PC-9 (cell line): ENCODE measurements around the gene AP1G2. TPM values are rescaled to one million over a fixed set of nuclear protein-coding genes. Genes with fewer than 3 reads are reported as not detected.
A peak's percentile ranks its signal among the peaks of the same experiment; 100 is the strongest.

ENCODE experiments used
- BruUV-seq: library from RNA; stranded (reverse); fragments of 400-500 nt; replicated peaks from 2 replicates; lab custom pipeline; 2021; lab: Mats Ljungman, UMichigan
- CTCF ChIA-PET: fragments of 300-600 bp; sonication (Branson Sonifier 250); formaldehyde crosslinking; loops from one replicate; lab custom pipeline; 2022; ENCODE audit warnings: antibody characterized with exemption; lab: Charles Lee
- POLR2A ChIA-PET: fragments of 300-600 bp; sonication (Branson Sonifier 250); formaldehyde crosslinking; loops from one replicate; lab custom pipeline; 2022; ENCODE audit warnings: antibody characterized with exemption; ENCODE audit not compliant: unreplicated experiment; lab: Charles Lee
- DNase-seq, 2 experiments: peaks; one replicate each; pipeline versions ENCODE4 v3.0.0 to v3.0.0-alpha.2; 2015 to 2022; ENCODE audit warnings: mixed read lengths in 1 of 2
- H2AFZ ChIP-seq: fragments of 200-600 bp; sonication (generic); 2 replicates; pipeline ENCODE4 v1.8.1; 2017; ENCODE audit warnings: antibody characterized with exemption
- H3F3A ChIP-seq: fragments of 200-600 bp; sonication (generic); 2 replicates; pipeline ENCODE4 v1.8.1; 2017; ENCODE audit warnings: antibody characterized with exemption, mild to moderate bottlenecking, low read depth; ENCODE audit not compliant: insufficient read depth
- H3K27ac ChIP-seq: fragments of 200-600 bp; sonication (generic); 2 replicates; pipeline ENCODE4 v1.6.1; 2016; ENCODE audit warnings: mixed run types
- H3K27me3 ChIP-seq: fragments of 200-600 bp; sonication (generic); 2 replicates; pipeline ENCODE4 v1.6.1; 2016; ENCODE audit warnings: low read depth, mixed run types; ENCODE audit not compliant: insufficient read depth
- H3K36me3 ChIP-seq: fragments of 200-600 bp; sonication (generic); 2 replicates; pipeline ENCODE4 v1.6.1; 2016; ENCODE audit warnings: low read depth, mixed run types
- H3K4me1 ChIP-seq: fragments of 200-600 bp; sonication (generic); replicated peaks from 2 replicates; pipeline ENCODE4 v1.6.1; 2016; ENCODE audit warnings: mixed run types; ENCODE audit not compliant: insufficient read depth
- H3K4me2 ChIP-seq: fragments of 200-600 bp; sonication (generic); 2 replicates; pipeline ENCODE4 v1.6.1; 2017; ENCODE audit warnings: mixed run types
- H3K4me3 ChIP-seq: fragments of 200-600 bp; sonication (generic); 2 replicates; pipeline ENCODE4 v1.6.1; 2016; ENCODE audit warnings: mixed run types
- H3K79me2 ChIP-seq: fragments of 200-600 bp; sonication (generic); 2 replicates; pipeline ENCODE4 v1.6.1; 2017; ENCODE audit warnings: low read depth, mixed run types
- H3K9me2 ChIP-seq: fragments of 200-600 bp; sonication (generic); 2 replicates; pipeline ENCODE4 v1.8.1; 2017; ENCODE audit warnings: mild to moderate bottlenecking; ENCODE audit not compliant: insufficient read depth
- H3K9me3 ChIP-seq: fragments of 200-600 bp; sonication (generic); 2 replicates; pipeline ENCODE4 v1.8.1; 2016; ENCODE audit warnings: low read depth; ENCODE audit not compliant: insufficient read depth
- H4K20me1 ChIP-seq: fragments of 200-600 bp; sonication (generic); 2 replicates; pipeline ENCODE4 v1.8.1; 2017; ENCODE audit not compliant: insufficient read depth
- CTCF ChIP-seq: fragments of 200-600 bp; sonication (generic); conservative IDR thresholded peaks from 2 replicates; pipeline ENCODE4 v1.6.1; 2017; ENCODE audit warnings: mixed run types, antibody characterized with exemption, mild to moderate bottlenecking, moderate library complexity
- EZH2 ChIP-seq: fragments of 200-600 bp; sonication (generic); IDR thresholded peaks from 2 replicates; pipeline ENCODE4 v1.8.0; 2017; ENCODE audit warnings: antibody characterized with exemption, low read depth
- intact Hi-C: fragments of 100-400 bp; cut with micrococcal nuclease; formaldehyde crosslinking; loops from one replicate; pipeline ENCODE4 v1.10.0; 2022; ENCODE audit not compliant: unreplicated experiment
- total RNA-seq: library from RNA; stranded (reverse); gene quantifications from 2 replicates; pipeline ENCODE4 v1.2.3, GENCODE V29; 2021

AP1G2 gene
- total RNA-seq, 1 experiment from 2014 or later = 128 TPM

- H4K20me1 ChIP-seq = no peaks in the 10 kb centered on the region
- H3K4me2 ChIP-seq = peak overlapping the region; percentile 91
- H3K4me3 ChIP-seq = peak overlapping the region; percentile 81
- H3K9me3 ChIP-seq = no peaks in the 10 kb centered on the region
- H3K9me2 ChIP-seq = no peaks in the 10 kb centered on the region
- no peaks in the 10 kb centered on the region for H3K79me2 ChIP-seq
- no peaks in the 10 kb centered on the region for H3K36me3 ChIP-seq
- BruUV-seq = no TSS peak
- peaks cover 7% of the 10 kb centered on the region for H3F3A ChIP-seq
- TF ChIP-seq CTCF = no peak
- TF ChIP-seq EZH2 = no peak
- no peak overlapping the region for H3K27ac ChIP-seq
- DNase-seq = no peak
- H2AFZ ChIP-seq = peak overlapping the region; percentile 84; the same call in 1 of the 2 replicates
- no peaks in the 10 kb centered on the region; the same call in 1 of the 2 replicates for H3K4me1 ChIP-seq
- ChIA-PET CTCF (no interaction called here), POLR2A (interaction anchor here (0.7 kb wide), 1 partner anchor 1260 kb away, joined by 3 read pairs; no protein-coding TSS in a partner anchor)
- H3K27me3 ChIP-seq = no peaks in the 10 kb centered on the region
- intact Hi-C loops = loop anchor here (5.0 kb wide), 1 partner anchor 228 kb away; no protein-coding TSS in a partner anchor
Measured at GRCh38 chr14:23555533-23555881, 12.1 kb downstream of the AP1G2 start.

GRCh38 chr14:23551266-23552028 is 16.1 kb downstream of the AP1G2 start, which contains the start of gene ZFHX2:
Gene ZFHX2, minus strand, starts transcription at chr14:23551765. Its CDS starts 16,440 bp downstream, at chr14:23535325.
- H3F3A ChIP-seq = no peaks in the 10 kb centered on the region
- TF ChIP-seq CTCF (no peak), EZH2 (no peak)
- DNase-seq = peak; percentile 66 to 72
- H4K20me1 ChIP-seq = no peaks in the 10 kb centered on the region
- no TSS peak for BruUV-seq
- no peaks in the 10 kb centered on the region for H3K9me3 ChIP-seq
- H3K4me1 ChIP-seq = no peaks in the 10 kb centered on the region
- H2AFZ ChIP-seq = peak within 1 kb of the TSS; percentile 97
- H3K79me2 ChIP-seq = no peaks in the 10 kb centered on the region
- H3K4me2 ChIP-seq = peak within 1 kb of the TSS; percentile 82
- no peaks in the 10 kb centered on the region for H3K36me3 ChIP-seq
- no peaks in the 10 kb centered on the region for H3K27me3 ChIP-seq
- no peak within 1 kb of the TSS for H3K27ac ChIP-seq
- H3K4me3 ChIP-seq = peak within 1 kb of the TSS; percentile 71
- ChIA-PET CTCF (interaction anchor here (0.6 kb wide), 1 partner anchor 602 kb away, joined by 3 read pairs; no protein-coding TSS in a partner anchor), POLR2A (interaction anchor here (0.7 kb wide), 1 partner anchor 590 kb away, joined by 14 read pairs; the partner anchor contains the start of gene EMC9)
- H3K9me2 ChIP-seq = no peaks in the 10 kb centered on the region
- intact Hi-C loops = no loop called here

- POLR2A ChIA-PET = no interaction called here
- no peak for DNase-seq
- Histone ChIP-seq H3K4me2 (peak overlapping the region; percentile 82), H3K4me1 (no peaks in the 10 kb centered on the region), H3F3A (no peaks in the 10 kb centered on the region), H3K9me2 (no peaks in the 10 kb centered on the region), H3K27ac (no peak overlapping the region), H4K20me1 (no peaks in the 10 kb centered on the region), H3K36me3 (no peaks in the 10 kb centered on the region), H3K27me3 (no peaks in the 10 kb centered on the region), H2AFZ (peak overlapping the region; percentile 97), H3K4me3 (peak overlapping the region; percentile 71), H3K79me2 (no peaks in the 10 kb centered on the region), H3K9me3 (no peaks in the 10 kb centered on the region)
- intact Hi-C loops = no loop called here
- TF ChIP-seq EZH2 (no peak), CTCF (no peak)
- no TSS peak for BruUV-seq
- CTCF ChIA-PET = interaction anchor here (0.6 kb wide), 1 partner anchor 601 kb away, joined by 3 read pairs; no protein-coding TSS in a partner anchor
Measured at GRCh38 chr14:23550812-23551265, 16.8 kb downstream of the AP1G2 start.
